HepG2 (cell line): ENCODE data around the gene SLC22A9. TPM values are rescaled to one million over a fixed set of nuclear protein-coding genes. Genes with fewer than 3 reads are reported as not detected.

Experiments used
- ATAC-seq: fragments of 200-7000 bp; cut with Tn5 transposase; 3 replicates; pipeline ENCODE4 v1.9.1; 2020; ENCODE audit warnings: mild to moderate bottlenecking, moderate library complexity
- BruUV-seq: library from RNA; stranded (reverse); fragments of 400-500 nt; replicated peaks from 2 replicates; lab custom pipeline; 2021; lab: Mats Ljungman, UMichigan
- CTCF ChIA-PET: fragments of 300-600 bp; formaldehyde crosslinking; extraction: SDS; loops from one replicate; lab custom pipeline; 2021; ENCODE audit warnings: low total read pairs, inconsistent platforms, low intra/inter-chr PET ratio; lab: Yijun Ruan, JAX
- POLR2A ChIA-PET: fragments of 350-600 bp; sonication (Branson Sonifier 250); formaldehyde crosslinking; loops from one replicate; lab custom pipeline; 2020; ENCODE audit warnings: antibody characterized with exemption, inconsistent platforms; lab: Yijun Ruan, JAX
- DNase-seq: peaks from one replicate; pipeline ENCODE4 v3.0.0-alpha.2; 2015; ENCODE audit warnings: low spot score
- FAIRE-seq: peaks from 3 replicates; lab custom pipeline; 2011; peaks lifted over from hg19 to GRCh38; lab: Jason Lieb, UNC
- H2AFZ ChIP-seq: one replicate; pipeline ENCODE4 v1.6.1; 2011; ENCODE audit warnings: low read length, inconsistent platforms
- H3K27ac ChIP-seq: fragments of 300-600 bp; 3 replicates; pipeline ENCODE4 v1.8.0; 2011; ENCODE audit warnings: mixed run types, mild to moderate bottlenecking, mixed read lengths, low read length, inconsistent platforms; ENCODE audit not compliant: insufficient read depth; ENCODE audit errors: extremely low read length
- H3K27me3 ChIP-seq, 2 experiments: fragments of 200-600 bp in 1 of 2; 2 replicates in 1 of 2; 3 replicates in 1 of 2; pipeline versions ENCODE4 v1.6.0 to v1.8.0; 2011; ENCODE audit warnings: low read length in 2 of 2, mild to moderate bottlenecking in 2 of 2, moderate library complexity in 2 of 2, inconsistent platforms in 1 of 2; ENCODE audit not compliant: insufficient read depth in 2 of 2, control insufficient read depth in 1 of 2
- H3K36me3 ChIP-seq, 2 experiments: fragments of 200-600 bp in 1 of 2; replicated peaks in 1 of 2; 2 replicates in 1 of 2; 3 replicates in 1 of 2; pipeline versions ENCODE4 v1.5.1 to v1.8.0; 2011; ENCODE audit warnings: low read length in 2 of 2, inconsistent platforms in 1 of 2; ENCODE audit not compliant: insufficient read depth in 2 of 2, control insufficient read depth in 1 of 2
- H3K4me1 ChIP-seq: 2 replicates; pipeline ENCODE4 v1.5.1; 2012; ENCODE audit warnings: low read length, inconsistent platforms; ENCODE audit not compliant: insufficient read depth
- H3K4me2 ChIP-seq: 2 replicates; pipeline ENCODE4 v1.6.0; 2011; ENCODE audit warnings: low read depth, low read length, inconsistent platforms
- H3K4me3 ChIP-seq, 3 experiments: fragments of 200-600 bp in 1 of 3; sonication (generic), shearing (Covaris generic) in 1 of 3; replicated peaks in 1 of 3; 2 replicates each; pipeline ENCODE4 v1.5.1; 2011 to 2016; ENCODE audit warnings: low read length in 3 of 3, inconsistent platforms in 2 of 3, low read depth in 2 of 3, mild to moderate bottlenecking in 2 of 3, control low read depth in 1 of 3, mixed read lengths in 1 of 3; ENCODE audit not compliant: insufficient read depth in 1 of 3
- H3K79me2 ChIP-seq: one replicate; pipeline ENCODE4 v1.6.1; 2011; ENCODE audit warnings: low read length, inconsistent platforms; ENCODE audit not compliant: insufficient read depth
- H3K9ac ChIP-seq: 2 replicates; pipeline ENCODE4 v1.6.0; 2011; ENCODE audit warnings: mild to moderate bottlenecking, low read depth, low read length, inconsistent platforms; ENCODE audit not compliant: insufficient read depth
- H3K9me3 ChIP-seq: 2 replicates; pipeline ENCODE4 v1.5.1; 2012; ENCODE audit warnings: mild to moderate bottlenecking, low read length
- H4K20me1 ChIP-seq: 2 replicates; pipeline ENCODE4 v1.6.0; 2011; ENCODE audit warnings: inconsistent platforms, mild to moderate bottlenecking, low read length, moderate library complexity; ENCODE audit not compliant: insufficient read depth
- EP300 ChIP-seq, 3 experiments: sonication (generic) in 1 of 3; formaldehyde crosslinking in 1 of 3; IDR thresholded peaks; 2 replicates each; pipeline versions ENCODE4 v1.5.1 to v1.6.1; 2011 to 2020; ENCODE audit warnings: low read depth in 2 of 3, low read length in 2 of 3, borderline replicate concordance in 1 of 3, improper control_type of control experiment in 1 of 3, mild to moderate bottlenecking in 1 of 3, missing genetic modification reagents in 1 of 3, moderate library complexity in 1 of 3
- GFI1 ChIP-seq: sonication (generic); formaldehyde crosslinking; IDR thresholded peaks from 2 replicates; pipeline ENCODE4 v1.5.0; 2020; ENCODE audit warnings: missing genetic modification reagents, mild to moderate bottlenecking, borderline replicate concordance
- NONO ChIP-seq, 2 experiments: fragments of 450-650 bp in 1 of 2; sonication (generic) in 1 of 2; formaldehyde crosslinking in 1 of 2; IDR thresholded peaks in 1 of 2; conservative IDR thresholded peaks in 1 of 2; 2 replicates each; pipeline versions ENCODE4 v1.6.1 to v1.8.0; 2017 to 2022; ENCODE audit warnings: mild to moderate bottlenecking in 1 of 2, missing genetic modification reagents in 1 of 2, moderate library complexity in 1 of 2
- RNF2 ChIP-seq: fragments of 450-650 bp; conservative IDR thresholded peaks from 2 replicates; pipeline ENCODE4 v1.6.1; 2016; ENCODE audit warnings: low read depth
- SIX1 ChIP-seq: sonication (generic); formaldehyde crosslinking; IDR thresholded peaks from 2 replicates; pipeline ENCODE4 v1.4.0; 2020; ENCODE audit warnings: missing genetic modification reagents, borderline replicate concordance
- SMAD9 ChIP-seq: sonication (generic); formaldehyde crosslinking; IDR thresholded peaks from 2 replicates; pipeline ENCODE4 v1.5.1; 2020; ENCODE audit warnings: mild to moderate bottlenecking, missing genetic modification reagents
- ZNF160 ChIP-seq: sonication (generic); formaldehyde crosslinking; IDR thresholded peaks from 2 replicates; pipeline ENCODE4 v1.8.0; 2022; ENCODE audit warnings: mild to moderate bottlenecking, inconsistent platforms, missing genetic modification reagents
- WGBS: methylation state at CpG from one replicate; pipeline ENCODE4 v1.1.6; 2017; ENCODE audit warnings: low lambda C conversion rate; 5-methylcytosine and 5-hydroxymethylcytosine counted together
- in situ Hi-C: cut with HindIII; loops from 2 replicates; pipeline ENCODE4 v1.10.0; 2017; ENCODE audit warnings: low pct_unique_long_range_greater_than_20kb; ENCODE audit not compliant: extremely low pct_ligation_motif_present
- intact Hi-C: fragments of 100-400 bp; cut with micrococcal nuclease; formaldehyde crosslinking; loops from one replicate; pipeline ENCODE4 v1.10.0; 2022; ENCODE audit not compliant: unreplicated experiment
- polyA plus RNA-seq, 8 experiments: library from polyadenylated mRNA; depleted of rRNA in 3 of 8; stranded (reverse) in 7 of 8; unstranded in 1 of 8; fragments of >200 nt; fragmentation: Illumina TruSeq in 4 of 8; extraction: Trizol in 4 of 8; gene quantifications; 2 replicates each; pipeline versions ENCODE4 v1.2.1 to v1.2.3, GENCODE V29; 2011 to 2016; ENCODE audit warnings: low read depth in 4 of 8, missing spikeins in 1 of 8, mixed read lengths in 1 of 8; ENCODE audit not compliant: insufficient read depth in 1 of 8
- total RNA-seq, 5 experiments: library from RNA; depleted of rRNA; stranded (reverse); fragments of >200 nt; fragmentation: Illumina TruSeq; extraction: Trizol; gene quantifications; 2 replicates each; pipeline ENCODE4 v1.2.3, GENCODE V29; 2016; ENCODE audit warnings: low read depth in 1 of 5
- TF ChIP-seq, protein P1 (sequence below), 2 experiments: sonication (generic) in 1 of 2; formaldehyde crosslinking in 1 of 2; IDR thresholded peaks; 2 replicates each; pipeline versions ENCODE4 v1.4.0 to v1.6.1; 2016 to 2020; ENCODE audit warnings: borderline replicate concordance in 1 of 2, low read depth in 1 of 2, mild to moderate bottlenecking in 1 of 2, missing genetic modification reagents in 1 of 2

SLC22A9 gene
- total and polyA plus RNA-seq, 2 of the 13 experiments (the other 11 are each of a cell fraction or from before 2014, with no cell fraction given), result 4.0 to 11.7 TPM

DNA sequence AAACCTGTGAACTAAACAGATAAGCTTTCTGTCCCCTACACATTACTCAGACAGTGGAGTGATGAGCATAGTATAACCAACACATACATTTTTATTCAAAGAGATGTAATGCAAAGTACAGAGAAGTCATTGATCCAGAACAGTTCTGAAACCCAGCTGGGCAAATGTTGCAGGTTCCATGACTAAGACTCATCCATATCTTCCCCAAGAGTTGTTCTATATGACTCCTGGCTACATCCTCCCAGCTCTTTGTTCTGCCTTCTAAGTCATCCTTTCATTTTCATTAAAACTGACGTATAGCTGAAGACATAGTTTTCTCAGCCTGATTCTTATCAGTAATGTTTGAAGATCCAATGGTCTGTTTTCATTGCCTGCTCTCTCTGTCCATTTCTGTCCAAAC, 74.1 kb downstream of the SLC22A9 start (continued):
- TF ChIP-seq, protein P1, sequence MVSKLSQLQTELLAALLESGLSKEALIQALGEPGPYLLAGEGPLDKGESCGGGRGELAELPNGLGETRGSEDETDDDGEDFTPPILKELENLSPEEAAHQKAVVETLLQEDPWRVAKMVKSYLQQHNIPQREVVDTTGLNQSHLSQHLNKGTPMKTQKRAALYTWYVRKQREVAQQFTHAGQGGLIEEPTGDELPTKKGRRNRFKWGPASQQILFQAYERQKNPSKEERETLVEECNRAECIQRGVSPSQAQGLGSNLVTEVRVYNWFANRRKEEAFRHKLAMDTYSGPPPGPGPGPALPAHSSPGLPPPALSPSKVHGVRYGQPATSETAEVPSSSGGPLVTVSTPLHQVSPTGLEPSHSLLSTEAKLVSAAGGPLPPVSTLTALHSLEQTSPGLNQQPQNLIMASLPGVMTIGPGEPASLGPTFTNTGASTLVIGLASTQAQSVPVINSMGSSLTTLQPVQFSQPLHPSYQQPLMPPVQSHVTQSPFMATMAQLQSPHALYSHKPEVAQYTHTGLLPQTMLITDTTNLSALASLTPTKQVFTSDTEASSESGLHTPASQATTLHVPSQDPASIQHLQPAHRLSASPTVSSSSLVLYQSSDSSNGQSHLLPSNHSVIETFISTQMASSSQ (IDR thresholded peaks at IDR 0.05; ENCODE audit: low read depth), result no peak
- TF ChIP-seq, protein P1 (CRISPR knock-in tag; IDR thresholded peaks at IDR 0.05; ENCODE audit: borderline replicate concordance), result no peak
- no peak for TF ChIP-seq RNF2

GRCh38 chr11:63444160-63444559, 74.6 kb downstream of the SLC22A9 start:
- ChIA-PET POLR2A (no interaction called here), CTCF (no interaction called here)
- BruUV-seq, result no TSS peak
- DNase-seq (no peak), FAIRE-seq (no peak), ATAC-seq (no peak)
- Histone ChIP-seq H4K20me1 (no peaks in the 10 kb centered on the region), H3K4me2 (no peak overlapping the region), H3K27ac (no peak overlapping the region), H2AFZ (no peak overlapping the region), H3K9ac (no peak overlapping the region), H3K4me1 (no peaks in the 10 kb centered on the region), H3K4me3 (no peak overlapping the region), H3K36me3 (no peaks in the 10 kb centered on the region), H3K79me2 (no peaks in the 10 kb centered on the region), H3K9me3 (no peaks in the 10 kb centered on the region), H3K27me3 (no peaks in the 10 kb centered on the region)
- intact Hi-C loops (no loop called here), in situ Hi-C loops (no loop called here)
- WGBS, result 40% methylated on average over 2 of the region's 2 CpGs
- TF ChIP-seq ZNF160 (CRISPR knock-in tag) (no peak), NONO (IDR thresholded peaks at IDR 0.05) (no peak), NONO (CRISPR knock-in tag; conservative IDR thresholded peaks at IDR 0.05) (no peak), GFI1 (CRISPR knock-in tag) (no peak), SIX1 (CRISPR knock-in tag) (no peak), SMAD9 (CRISPR knock-in tag) (no peak), EP300 (IDR thresholded peaks at IDR 0.05; ENCODE audit: low read depth in 2 of 2, low read length in 2 of 2) (no peak), EP300 (CRISPR knock-in tag; IDR thresholded peaks at IDR 0.05; ENCODE audit: borderline replicate concordance) (no peak)
